Stomach (tissue), 4 donors: ENCODE results near the gene PALLD.

Experiments used
- EP300 ChIP-seq: sonication (generic); formaldehyde crosslinking; IDR thresholded peaks from one replicate; pipeline ENCODE4 v1.6.1; 2017; ENCODE audit warnings: antibody characterized with exemption
- POLR2A ChIP-seq, 4 donors: fragments of 450-650 bp; IDR thresholded peaks; one replicate each; pipeline ENCODE4 v1.6.1; 2016; ENCODE audit warnings: antibody characterized with exemption in 4 of 4, control low read depth in 2 of 4, mild to moderate bottlenecking in 1 of 4, moderate library complexity in 1 of 4
- POLR2AphosphoS5 ChIP-seq, 3 donors: sonication (generic); formaldehyde crosslinking; IDR thresholded peaks; one replicate each; pipeline ENCODE4 v1.6.1; 2016; ENCODE audit warnings: antibody characterized with exemption in 3 of 3
- TF ChIP-seq, protein P1 (sequence below), 7 experiments: fragments of 450-650 bp in 4 of 7; fragments of 200-600 bp in 3 of 7; sonication (generic) in 3 of 7; IDR thresholded peaks; one replicate each; pipeline ENCODE4 v1.5.1; 2016 to 2019; ENCODE audit warnings: antibody characterized with exemption in 7 of 7, control low read depth in 2 of 7, mild to moderate bottlenecking in 1 of 7

GRCh38 chr4:168835880-168836454 lies 339.1 kb downstream of the PALLD start:
- TF ChIP-seq, protein P1, sequence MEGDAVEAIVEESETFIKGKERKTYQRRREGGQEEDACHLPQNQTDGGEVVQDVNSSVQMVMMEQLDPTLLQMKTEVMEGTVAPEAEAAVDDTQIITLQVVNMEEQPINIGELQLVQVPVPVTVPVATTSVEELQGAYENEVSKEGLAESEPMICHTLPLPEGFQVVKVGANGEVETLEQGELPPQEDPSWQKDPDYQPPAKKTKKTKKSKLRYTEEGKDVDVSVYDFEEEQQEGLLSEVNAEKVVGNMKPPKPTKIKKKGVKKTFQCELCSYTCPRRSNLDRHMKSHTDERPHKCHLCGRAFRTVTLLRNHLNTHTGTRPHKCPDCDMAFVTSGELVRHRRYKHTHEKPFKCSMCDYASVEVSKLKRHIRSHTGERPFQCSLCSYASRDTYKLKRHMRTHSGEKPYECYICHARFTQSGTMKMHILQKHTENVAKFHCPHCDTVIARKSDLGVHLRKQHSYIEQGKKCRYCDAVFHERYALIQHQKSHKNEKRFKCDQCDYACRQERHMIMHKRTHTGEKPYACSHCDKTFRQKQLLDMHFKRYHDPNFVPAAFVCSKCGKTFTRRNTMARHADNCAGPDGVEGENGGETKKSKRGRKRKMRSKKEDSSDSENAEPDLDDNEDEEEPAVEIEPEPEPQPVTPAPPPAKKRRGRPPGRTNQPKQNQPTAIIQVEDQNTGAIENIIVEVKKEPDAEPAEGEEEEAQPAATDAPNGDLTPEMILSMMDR (IDR thresholded peaks at IDR 0.05), result no peak
- TF ChIP-seq POLR2AphosphoS5 (IDR thresholded peaks at IDR 0.05) (peak in 1 of 3 donors; percentile 46), POLR2A (IDR thresholded peaks at IDR 0.05) (no peak), EP300 (no peak)
